NCI-H69 (cell line): ENCODE data around the gene ACTR1A.
A peak's percentile ranks its signal among the peaks of the same experiment; 100 is the strongest.
"Not testable (repeated sequence)": the region's sequence is repeated elsewhere in the genome, so short reads cannot be mapped to it uniquely, and the experiment has no call there.

Experiments
- DNase-seq: peaks from one replicate; lab custom pipeline; 2025; lab: John Stamatoyannopoulos, UW

The ACTR1A gene

DNA sequence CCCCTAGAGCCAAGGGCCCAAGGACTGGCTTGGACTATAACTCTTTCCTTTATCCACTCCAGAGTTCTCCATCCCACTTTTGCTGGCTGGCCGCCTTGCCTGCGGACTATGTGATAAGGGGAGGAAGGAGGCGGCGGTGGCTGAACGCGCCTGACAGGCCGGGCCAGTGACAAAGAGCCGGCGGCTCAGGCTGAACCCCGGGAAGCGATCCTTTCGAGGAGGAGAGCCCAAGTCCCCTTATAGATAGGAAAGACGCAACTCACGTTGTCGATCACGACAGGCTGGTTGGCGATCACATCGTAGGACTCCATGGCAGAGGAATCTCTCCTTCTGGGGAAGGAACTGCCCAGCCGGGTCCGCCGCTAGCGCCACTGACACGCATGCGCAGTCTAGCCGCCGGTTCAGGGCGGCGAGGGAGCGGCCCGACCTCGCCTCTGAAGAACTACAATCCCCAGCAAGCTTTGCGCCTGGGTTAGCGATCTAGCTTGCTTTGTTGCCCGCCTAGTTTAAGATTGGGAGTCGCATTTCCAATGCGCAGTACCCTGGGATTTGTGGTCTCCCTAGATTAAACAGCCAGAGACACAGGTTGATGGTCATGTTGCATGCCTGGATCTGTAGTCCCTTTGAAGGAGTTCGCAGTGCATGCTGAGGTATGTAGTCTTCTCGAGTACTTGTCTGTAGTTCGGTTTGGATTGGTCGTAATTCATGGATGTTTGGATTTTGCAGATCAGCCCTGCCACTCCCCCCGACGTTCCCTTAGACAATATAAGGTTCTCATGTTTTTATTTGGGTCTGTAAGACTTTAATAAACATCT, at the start of gene ACTR1A:
Gene ACTR1A (minus strand): TSS at position 376 of the 815 bp plus-strand sequence. CDS start 65 bp downstream, at position 311.
- DNase-seq: peak; percentile 97

DNA sequence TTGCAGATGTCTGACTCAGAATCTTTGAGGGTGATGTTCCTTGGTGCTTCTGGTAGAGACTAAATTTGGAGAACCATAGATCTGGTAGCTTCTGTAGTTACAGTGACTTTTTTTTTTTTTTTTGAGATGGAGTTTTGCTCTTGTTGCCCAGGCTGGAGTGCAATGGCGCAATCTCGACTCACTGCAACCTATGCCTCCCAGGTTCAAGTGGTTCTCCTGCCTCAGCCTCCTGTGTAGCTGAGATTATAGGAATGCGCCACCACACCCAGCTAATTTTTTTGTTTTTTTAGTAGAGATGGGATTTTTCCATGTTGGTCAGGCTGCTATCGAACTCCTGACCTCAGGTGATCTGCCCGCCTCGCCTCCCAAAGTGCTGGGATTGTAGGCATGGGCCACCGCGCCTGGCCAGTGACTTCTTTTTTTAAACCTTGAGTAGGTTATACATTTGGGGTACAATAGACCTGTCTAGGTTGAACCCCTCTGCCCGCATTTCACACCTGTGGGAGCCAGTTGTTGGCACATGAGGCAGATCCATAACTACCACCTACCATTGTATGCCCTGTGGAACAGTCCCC, 48.2 kb upstream of the ACTR1A start:
- no peak for DNase-seq

DNA sequence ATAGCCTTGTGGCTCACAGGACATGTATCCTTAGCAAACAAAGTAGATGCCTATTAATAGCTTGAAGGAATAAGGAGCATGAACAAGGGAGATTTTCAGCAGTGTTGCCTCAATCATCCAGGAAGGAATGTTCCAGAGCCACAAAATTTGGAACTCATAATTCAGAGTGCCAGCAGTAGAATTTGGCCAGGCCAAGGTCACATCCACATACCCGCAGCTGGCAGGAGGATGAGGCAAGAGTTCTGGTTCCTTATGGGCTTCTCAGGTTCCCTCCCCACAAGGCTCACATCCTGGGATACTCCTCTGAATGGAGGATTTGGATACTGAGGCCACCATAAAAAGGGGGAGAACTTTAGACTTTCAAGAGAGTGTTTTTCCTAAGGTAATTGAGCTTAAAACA, 47.0 kb upstream of the ACTR1A start:
- no peak for DNase-seq

DNA sequence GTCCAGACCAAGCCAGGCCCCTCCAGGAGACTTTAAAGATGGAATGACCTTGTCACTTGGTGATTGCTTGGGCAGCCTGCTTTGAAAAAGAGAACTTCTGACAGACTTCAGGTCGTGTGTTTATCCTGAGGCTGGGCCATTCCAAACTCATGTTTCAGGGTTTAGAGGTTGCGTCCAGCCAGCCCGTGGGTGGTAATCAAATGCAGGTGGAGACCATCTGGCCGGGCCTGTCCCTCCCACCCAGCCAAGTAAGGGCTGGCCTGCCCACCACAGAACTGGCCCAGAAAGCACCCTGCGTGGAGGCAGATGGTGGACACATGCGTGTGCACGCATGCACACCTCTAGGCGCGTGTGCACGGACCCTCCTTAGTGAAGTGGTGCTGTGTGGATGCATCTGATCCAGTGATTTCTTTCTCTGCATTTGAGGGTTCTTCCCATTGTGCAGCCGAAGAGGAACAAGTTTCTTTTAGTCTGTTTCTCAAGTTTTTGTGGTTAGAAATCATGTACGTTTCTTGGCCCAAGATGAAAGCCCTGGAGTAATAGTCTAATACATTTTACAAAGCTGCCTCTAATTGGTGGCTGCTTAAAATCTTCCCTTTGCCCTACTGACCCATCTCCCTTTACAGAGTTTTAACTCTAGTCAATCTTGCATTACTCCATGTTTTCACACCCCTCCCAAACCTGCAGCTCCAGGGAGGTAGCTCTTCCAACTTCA, 44.3 kb upstream of the ACTR1A start:
- DNase-seq: no peak

GRCh38 chr10:102545997-102546396, 43.5 kb upstream of the ACTR1A start:
- no peak for DNase-seq

DNA sequence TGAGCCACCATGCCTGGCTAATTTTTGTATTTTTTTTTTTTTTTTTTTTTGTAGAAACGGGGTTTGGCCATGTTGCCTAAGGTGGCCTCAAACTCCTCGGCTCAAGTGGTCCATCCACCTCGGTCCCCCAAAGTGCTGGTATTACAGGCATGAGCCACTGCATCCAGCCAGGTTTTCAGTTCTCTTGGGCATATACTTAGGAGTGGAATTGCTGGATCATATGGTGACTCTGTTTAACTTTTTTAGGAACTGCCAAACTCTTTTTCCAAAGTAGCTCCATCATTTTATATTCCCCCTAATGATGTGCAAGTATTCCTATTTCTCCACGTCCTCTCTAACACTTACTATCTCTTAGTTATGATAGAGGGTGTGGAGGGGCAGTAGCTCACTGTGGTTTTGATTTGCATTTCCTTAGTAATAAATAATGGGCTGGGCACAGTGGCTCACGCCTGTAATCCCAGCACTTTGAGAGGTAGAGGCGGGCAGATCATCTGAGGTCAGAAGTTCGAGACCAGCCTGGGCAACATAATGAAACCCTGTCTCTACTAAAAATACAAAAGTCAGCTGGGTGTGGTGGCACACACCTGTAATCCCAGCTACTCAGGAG, 42.9 kb upstream of the ACTR1A start:
- DNase-seq: no peak

- no peak for DNase-seq
These were observed 40.4 kb upstream of the ACTR1A start for GRCh38 chr10:102542800-102543418.

GRCh38 chr10:102540023-102540422, 37.5 kb upstream of the ACTR1A start:
- peak; percentile 1 for DNase-seq

DNA sequence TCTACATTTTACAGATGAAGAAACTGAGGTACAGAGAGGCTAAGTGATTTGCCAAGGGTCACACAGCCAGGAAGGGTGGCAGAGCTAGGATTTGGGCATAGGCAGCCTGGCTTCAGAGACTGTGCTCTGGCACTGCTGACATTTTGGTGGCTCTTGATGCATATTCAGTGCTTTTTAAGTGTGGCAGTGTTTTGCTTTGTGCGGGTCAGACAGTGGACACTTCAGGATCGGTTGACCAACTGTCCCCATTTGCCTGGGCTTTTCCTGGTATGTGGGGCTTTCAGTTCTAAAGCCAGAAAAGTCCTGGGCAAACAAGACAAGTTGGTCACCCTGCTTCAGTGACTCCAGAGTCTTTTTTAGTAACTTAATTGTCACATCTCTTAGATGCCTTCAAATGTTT, 36.3 kb upstream of the ACTR1A start:
- DNase-seq: no peak

GRCh38 chr10:102537948-102538347, 35.4 kb upstream of the ACTR1A start:
- DNase-seq: no peak

DNA sequence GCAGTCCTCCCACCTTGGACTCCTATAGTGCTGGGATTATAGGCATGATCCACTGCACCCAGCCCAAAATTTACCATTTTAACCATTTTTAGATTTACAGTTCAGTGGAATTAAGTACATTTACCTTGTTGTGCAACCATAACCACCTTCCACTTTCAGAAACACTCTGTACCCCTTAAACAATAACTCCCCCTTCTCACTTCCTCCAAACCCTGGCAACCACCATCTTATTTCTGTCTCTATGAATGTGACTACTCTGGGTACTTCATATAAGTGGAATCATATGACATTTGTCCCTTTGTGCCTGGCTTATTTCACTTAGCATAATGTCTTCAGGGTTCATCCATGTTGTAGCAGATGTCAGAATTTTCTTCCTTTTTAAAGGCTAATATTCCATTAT, 34.9 kb upstream of the ACTR1A start:
- no peak for DNase-seq

DNA sequence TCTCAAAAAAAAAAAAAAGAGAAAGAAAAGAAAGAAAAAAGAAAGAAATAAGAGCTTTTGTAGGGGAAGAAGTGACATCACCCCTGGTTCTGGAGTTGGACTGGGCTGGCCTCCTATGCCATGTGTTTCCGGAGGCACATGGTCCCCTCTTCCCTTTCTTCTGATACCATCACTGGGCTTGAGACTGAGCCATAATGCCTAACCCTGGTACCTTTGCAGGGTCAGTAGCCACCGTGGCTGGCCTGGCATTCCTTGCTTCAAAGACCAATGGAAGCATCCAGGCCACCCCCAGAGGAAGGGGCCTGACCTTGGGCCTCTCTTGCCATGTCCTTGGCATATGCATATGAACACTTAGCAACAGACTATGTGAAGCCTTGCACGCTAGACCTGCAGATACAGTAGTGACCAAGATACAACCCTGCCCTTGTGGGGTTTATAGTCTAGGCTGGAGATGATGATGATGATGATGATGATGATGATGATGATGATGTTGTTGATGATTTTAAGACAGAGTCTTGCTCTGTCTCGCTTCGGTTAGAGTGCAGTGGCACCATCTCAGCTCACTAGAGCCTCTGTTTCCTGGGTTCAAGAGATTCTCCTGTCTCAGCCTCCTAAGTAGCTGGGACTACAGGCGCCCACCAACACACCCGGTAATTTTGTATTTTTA, 33.1 kb upstream of the ACTR1A start:
- no peak for DNase-seq

GRCh38 chr10:102534966-102535365, 32.5 kb upstream of the ACTR1A start:
- not testable (repeated sequence) for DNase-seq

DNA sequence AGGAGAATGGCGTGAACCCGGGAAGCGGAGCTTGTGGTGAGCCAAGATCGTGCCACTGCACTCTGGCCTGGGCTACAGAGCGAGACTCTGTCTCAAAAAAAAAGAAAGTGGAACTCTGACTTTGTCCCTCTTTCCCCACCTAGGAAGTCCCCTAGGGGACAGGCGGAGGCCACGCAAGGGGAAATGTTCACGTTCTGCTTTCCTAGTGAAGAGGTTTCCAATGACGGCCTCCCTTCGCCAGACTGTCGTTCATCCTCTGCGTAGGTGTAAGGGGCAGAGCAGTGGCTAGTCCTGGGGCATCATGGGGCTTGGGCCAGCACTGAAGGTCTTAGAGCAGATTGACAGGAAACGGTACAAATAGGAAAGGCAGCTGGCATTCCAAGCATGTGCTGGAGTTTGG, 31.8 kb upstream of the ACTR1A start:
- DNase-seq: no peak

DNA sequence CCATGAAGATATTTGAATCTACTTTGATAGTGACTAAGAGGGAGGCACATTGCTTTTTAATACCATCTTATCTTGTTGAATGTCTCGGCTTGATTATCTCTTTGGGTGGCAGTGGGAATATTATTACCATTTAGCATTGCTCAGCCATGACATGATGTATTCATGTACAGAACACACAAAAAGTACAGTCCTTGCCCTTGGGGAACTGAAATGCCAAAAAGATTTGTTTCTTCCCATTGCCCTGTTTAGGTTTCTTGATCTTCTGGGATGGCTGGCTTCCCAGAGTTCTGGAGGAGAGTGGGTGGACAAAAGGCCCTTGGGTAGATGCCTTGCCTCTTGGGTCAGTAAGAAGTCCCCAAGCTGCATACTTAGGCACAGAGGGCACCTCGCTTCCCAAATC, 25.0 kb upstream of the ACTR1A start:
- no peak for DNase-seq

DNA sequence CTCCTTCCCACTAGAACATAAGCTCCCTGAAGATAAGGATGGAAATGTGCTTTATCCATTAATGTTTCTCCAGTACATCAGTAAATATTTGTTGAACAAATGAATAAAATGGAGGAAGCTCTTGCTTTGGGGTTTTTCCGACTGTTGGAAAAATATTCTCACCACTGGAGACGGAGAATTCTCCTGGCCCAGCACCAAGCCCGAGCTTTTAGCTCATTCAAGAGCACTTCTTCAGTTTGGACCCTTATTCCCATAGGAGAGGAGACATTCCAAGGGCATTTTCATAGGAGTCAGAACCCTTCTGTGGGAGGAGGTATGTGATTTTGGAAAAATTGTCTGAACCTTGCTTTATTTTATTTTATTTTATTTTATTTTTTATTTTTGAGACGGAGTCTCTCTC, 22.2 kb upstream of the ACTR1A start:
- DNase-seq: no peak

DNA sequence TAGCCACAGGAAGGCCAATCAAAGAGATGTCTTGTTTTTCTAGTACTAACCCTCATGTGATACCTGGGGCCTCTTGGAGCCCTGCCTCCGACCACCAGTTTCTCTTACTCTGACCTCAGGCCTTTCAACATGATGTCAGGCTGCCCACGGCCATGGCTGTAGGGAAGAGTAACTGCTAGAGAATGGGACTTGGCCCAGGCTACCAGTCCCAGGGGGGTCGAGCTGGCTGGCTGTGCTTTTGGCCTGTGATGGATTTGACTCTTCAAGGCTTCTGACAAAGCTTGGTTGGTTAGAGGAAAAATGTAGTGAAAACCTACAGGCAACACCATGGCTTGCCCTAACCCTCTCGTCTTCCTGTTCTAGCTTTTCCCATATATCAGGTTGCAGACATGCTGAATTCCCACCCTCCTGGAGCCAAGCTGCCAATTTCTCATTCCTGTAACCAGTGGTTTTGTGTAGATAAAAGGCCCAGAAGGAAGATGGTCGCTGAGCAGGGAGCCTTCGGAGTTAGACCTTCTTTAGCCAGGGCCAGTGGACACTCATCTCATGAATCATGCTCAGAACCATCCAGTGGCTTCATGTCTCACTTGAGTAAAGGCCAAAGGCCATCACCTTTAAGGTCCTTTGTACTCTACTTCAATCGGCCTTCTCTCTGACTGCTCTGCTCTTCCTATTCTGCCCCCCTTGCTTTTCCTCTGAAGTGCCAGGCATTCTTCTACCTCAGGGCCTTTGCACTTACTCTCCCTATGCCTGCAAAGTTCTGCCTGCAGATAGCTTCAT, 20.9 kb upstream of the ACTR1A start:
- no peak for DNase-seq

- no peak for DNase-seq
These were observed 20.4 kb upstream of the ACTR1A start for GRCh38 chr10:102522874-102523249.

- DNase-seq: no peak
These were observed 16.8 kb upstream of the ACTR1A start for GRCh38 chr10:102519246-102519825.

DNA sequence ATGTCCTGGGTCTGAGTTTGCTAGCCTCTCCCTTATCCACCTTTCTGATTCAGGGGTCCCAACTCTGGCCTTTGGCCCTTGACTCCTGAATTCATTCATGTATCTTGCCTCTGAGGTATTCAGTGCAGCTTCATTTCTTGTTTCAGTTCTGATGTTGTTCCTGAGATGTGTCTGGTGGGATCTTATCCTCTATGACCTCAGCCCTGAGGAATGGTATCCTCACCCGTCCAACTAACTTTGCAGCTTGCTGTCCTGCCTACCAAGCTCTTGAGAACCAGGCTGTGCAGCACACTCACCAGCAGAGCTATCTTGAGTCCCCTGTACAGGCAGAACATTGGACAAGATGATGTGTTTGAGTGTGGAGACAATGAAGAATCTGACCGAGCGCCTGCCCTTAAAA, 15.0 kb upstream of the ACTR1A start:
- no peak for DNase-seq

- DNase-seq: no peak
These were observed 13.2 kb upstream of the ACTR1A start for GRCh38 chr10:102515724-102516123.
